PFSK-1 (cell line): ENCODE results near the gene GLRX2.

Source experiments
- FOXP2 ChIP-seq: optimal IDR thresholded peaks from 2 replicates; pipeline ENCODE3; 2011; ENCODE audit warnings: borderline replicate concordance, control low read depth, inconsistent platforms; ENCODE audit not compliant: insufficient read depth; ENCODE audit errors: extremely low read length, extremely low read depth
- POLR2AphosphoS5 ChIP-seq: IDR thresholded peaks from 2 replicates; pipeline ENCODE4 v1.6.1; 2012; ENCODE audit warnings: low read depth, mild to moderate bottlenecking, control low read depth, low read length, moderate library complexity
- SIN3A ChIP-seq: IDR thresholded peaks from 2 replicates; pipeline ENCODE4 v1.6.1; 2012; ENCODE audit warnings: mild to moderate bottlenecking, low read length, moderate library complexity, borderline replicate concordance; ENCODE audit not compliant: insufficient read depth
- TAF1 ChIP-seq: IDR thresholded peaks from 2 replicates; pipeline ENCODE4 v1.6.1; 2012; ENCODE audit warnings: low read length, control low read depth, borderline replicate concordance; ENCODE audit not compliant: insufficient read depth
- TF ChIP-seq, protein P1 (sequence below), 2 experiments: IDR thresholded peaks; 2 replicates each; pipeline versions ENCODE4 v1.6.1 to v1.8.0; 2011 to 2012; ENCODE audit warnings: low read depth in 2 of 2, low read length in 2 of 2, control low read depth in 1 of 2, inconsistent platforms in 1 of 2, mild to moderate bottlenecking in 1 of 2, moderate library complexity in 1 of 2; ENCODE audit not compliant: insufficient read depth in 1 of 2

Gene GLRX2

DNA sequence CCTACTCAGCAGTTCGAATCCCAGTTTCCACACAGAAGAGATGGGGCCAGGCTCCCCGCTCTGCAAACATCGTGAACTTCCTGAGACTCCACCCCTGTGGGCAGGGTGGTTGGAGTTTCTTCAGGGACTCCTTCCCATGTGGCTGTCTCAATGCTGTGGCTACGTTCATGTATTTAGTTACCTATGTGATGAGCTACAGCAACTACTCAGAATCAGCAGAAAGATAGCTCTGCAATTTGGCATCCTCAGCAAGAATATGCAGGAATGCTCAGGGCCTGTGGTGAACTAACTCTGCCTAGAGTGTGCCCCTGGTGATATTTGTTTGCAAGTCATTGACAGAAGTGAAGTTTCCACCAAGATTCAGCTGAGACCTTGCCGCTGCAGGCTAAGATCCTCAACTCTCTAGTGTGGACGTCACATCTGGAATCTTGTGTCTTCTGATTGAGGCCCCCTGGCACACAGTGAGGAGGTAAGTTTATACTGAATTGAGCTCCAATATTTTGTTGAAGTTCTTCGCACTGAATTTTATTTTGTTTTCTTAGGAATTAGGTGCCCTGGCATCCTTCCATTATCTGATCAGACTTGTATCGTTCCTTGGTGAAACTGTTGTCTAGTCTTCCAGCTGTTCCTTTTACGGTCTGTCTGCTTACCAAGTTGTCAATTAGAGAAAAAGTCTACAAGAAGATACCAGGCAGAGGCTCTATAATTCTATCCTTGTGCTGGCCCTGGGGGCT, 8.2 kb upstream of the GLRX2 start:
- TF ChIP-seq POLR2AphosphoS5 = no peak
- TF ChIP-seq, protein P1, sequence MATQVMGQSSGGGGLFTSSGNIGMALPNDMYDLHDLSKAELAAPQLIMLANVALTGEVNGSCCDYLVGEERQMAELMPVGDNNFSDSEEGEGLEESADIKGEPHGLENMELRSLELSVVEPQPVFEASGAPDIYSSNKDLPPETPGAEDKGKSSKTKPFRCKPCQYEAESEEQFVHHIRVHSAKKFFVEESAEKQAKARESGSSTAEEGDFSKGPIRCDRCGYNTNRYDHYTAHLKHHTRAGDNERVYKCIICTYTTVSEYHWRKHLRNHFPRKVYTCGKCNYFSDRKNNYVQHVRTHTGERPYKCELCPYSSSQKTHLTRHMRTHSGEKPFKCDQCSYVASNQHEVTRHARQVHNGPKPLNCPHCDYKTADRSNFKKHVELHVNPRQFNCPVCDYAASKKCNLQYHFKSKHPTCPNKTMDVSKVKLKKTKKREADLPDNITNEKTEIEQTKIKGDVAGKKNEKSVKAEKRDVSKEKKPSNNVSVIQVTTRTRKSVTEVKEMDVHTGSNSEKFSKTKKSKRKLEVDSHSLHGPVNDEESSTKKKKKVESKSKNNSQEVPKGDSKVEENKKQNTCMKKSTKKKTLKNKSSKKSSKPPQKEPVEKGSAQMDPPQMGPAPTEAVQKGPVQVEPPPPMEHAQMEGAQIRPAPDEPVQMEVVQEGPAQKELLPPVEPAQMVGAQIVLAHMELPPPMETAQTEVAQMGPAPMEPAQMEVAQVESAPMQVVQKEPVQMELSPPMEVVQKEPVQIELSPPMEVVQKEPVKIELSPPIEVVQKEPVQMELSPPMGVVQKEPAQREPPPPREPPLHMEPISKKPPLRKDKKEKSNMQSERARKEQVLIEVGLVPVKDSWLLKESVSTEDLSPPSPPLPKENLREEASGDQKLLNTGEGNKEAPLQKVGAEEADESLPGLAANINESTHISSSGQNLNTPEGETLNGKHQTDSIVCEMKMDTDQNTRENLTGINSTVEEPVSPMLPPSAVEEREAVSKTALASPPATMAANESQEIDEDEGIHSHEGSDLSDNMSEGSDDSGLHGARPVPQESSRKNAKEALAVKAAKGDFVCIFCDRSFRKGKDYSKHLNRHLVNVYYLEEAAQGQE (IDR thresholded peaks at IDR 0.05; ENCODE audit: insufficient read depth in 1 of 2, low read depth in 2 of 2, low read length in 2 of 2) = no peak
- TF ChIP-seq FOXP2 = no peak
- no peak for TF ChIP-seq TAF1
- TF ChIP-seq SIN3A = no peak

DNA sequence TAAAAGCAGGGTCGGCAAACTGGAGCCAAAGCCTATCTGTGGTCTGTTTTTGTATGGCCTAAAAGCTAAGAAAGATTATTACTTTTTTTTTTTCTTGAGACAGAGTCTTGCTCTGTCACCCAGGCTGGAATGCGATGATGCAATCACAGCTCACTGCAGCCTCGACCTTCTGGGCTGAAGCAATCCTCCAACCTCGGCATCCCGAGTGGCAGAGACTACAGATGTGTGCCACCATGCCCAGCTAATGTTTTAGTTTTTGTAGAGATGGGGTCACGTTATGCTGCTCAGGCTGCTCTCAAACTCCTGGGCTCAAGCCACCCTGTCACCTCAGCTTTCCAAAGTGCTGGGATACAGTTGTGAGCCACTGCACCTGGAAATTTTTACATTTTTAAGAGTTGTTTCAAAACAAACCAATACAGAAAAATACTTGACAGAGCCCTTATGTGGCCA, 6.5 kb upstream of the GLRX2 start:
- TF ChIP-seq FOXP2 = no peak
- TF ChIP-seq, protein P1 (IDR thresholded peaks at IDR 0.05; ENCODE audit: insufficient read depth in 1 of 2, low read depth in 2 of 2, low read length in 2 of 2) = no peak
- TF ChIP-seq POLR2AphosphoS5 = no peak
- TF ChIP-seq SIN3A = no peak
- no peak for TF ChIP-seq TAF1

DNA sequence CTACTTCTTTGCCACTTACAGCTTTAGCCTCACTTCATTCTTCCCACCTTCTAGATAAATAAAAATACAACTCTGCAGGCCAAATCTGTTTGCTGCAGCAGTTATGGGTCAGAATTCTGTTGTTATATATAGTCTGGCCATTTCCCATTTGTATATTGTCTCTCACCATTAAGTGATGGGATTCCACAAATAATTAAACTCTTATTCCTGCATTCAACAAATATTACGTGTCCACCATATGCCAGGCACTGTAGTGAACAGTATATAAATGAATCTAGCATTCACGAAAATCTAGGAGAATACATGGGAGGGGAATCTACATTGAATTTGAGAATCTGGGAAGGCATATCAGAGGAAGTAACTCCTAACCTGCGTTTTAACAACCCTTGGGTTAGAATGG, 5.7 kb upstream of the GLRX2 start:
- TF ChIP-seq POLR2AphosphoS5 (no peak), FOXP2 (no peak), TAF1 (no peak), SIN3A (no peak)
- TF ChIP-seq, protein P1 (IDR thresholded peaks at IDR 0.05; ENCODE audit: insufficient read depth in 1 of 2, low read depth in 2 of 2, low read length in 2 of 2) = no peak

DNA sequence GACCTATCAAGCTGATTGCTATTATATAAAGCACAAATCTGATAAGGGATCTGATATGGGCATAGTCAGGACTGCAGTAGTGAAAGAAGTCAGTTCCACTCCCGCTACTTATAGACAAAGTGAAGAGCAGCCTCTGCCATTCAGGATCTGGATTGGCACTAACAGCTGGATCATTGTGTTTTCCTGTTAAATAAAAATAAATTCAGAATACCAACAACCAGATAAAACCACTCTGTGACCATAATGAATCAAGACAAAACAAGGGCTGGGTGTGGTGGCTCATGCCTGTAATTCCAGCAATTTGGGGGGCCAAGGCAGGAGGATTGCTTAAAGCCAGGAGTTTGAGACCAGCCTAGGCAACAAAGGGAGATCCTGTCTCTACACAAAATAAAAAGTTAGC, 5.0 kb upstream of the GLRX2 start:
- TF ChIP-seq SIN3A (no peak), TAF1 (no peak), FOXP2 (no peak), POLR2AphosphoS5 (no peak)
- TF ChIP-seq, protein P1 (IDR thresholded peaks at IDR 0.05; ENCODE audit: insufficient read depth in 1 of 2, low read depth in 2 of 2, low read length in 2 of 2) = no peak

DNA sequence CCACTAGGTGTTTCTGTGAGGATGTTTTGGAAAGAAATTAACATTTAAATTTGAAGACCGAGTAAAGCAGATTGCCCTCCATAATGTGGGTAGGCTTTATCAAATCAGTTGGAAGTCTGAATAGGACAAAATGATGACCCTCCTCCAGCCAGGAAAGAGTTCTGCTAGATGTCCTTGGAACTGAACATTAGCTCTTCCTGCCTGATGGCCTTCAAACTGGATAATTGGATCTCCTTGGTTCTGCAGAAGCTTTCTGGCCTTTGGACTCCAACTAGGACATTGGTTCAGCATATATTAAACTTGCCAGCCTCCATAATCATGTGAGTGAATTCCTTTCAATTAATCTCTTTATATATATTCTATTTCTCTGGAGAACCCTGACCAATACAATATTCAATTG, 4.4 kb upstream of the GLRX2 start:
- TF ChIP-seq SIN3A = no peak
- TF ChIP-seq, protein P1 (IDR thresholded peaks at IDR 0.05; ENCODE audit: insufficient read depth in 1 of 2, low read depth in 2 of 2, low read length in 2 of 2) = no peak
- no peak for TF ChIP-seq TAF1
- TF ChIP-seq FOXP2 = no peak
- no peak for TF ChIP-seq POLR2AphosphoS5
